ENCODE data around the gene OCLN.
"Not testable (repeated sequence)": the region's sequence is repeated elsewhere in the genome, so short reads cannot be mapped to it uniquely, and the experiment has no call there.

DNA sequence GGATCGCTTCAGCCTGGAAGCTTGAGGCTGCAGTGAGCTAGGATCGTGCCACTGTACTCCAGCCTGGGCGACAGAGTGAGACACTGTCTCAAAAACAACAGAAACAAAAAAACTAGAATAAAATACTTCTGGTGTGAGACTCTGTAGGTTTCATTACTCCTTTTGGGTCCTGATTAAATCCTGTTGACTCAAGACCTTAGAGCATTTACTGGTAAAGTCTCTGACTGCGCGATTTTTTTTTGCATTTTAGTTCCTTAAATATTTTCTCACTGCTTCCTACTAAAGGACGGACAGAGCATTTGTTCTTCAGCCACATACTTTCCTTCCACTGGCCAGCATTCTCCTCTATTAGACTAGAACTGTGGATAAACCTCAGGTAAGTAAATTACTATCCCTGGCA is 114.2 kb downstream of the OCLN start:
- TF ChIP-seq EZH2 (IDR thresholded peaks at IDR 0.05; ENCODE audit: borderline replicate concordance, insufficient read depth, low read length, poor library complexity, severe bottlenecking); CTCF (IDR thresholded peaks at IDR 0.05; ENCODE audit: poor library complexity, severe bottlenecking); MXI1 (conservative IDR thresholded peaks at IDR 0.05; ENCODE audit: poor library complexity, severe bottlenecking); EP300 (conservative IDR thresholded peaks at IDR 0.05; ENCODE audit: poor library complexity, severe bottlenecking); POLR2AphosphoS5 (IDR thresholded peaks at IDR 0.05): not testable (repeated sequence)

Measured in neural cell (in vitro differentiated cells).